GM19035 (cell line): ENCODE measurements around the gene ATP7B.
"Not testable (repeated sequence)": the region's sequence is repeated elsewhere in the genome, so short reads cannot be mapped to it uniquely, and the experiment has no call there.

Source experiments
- ATAC-seq: cut with Tn5 transposase; IDR thresholded peaks from one replicate; pipeline ENCODE4 v1.9.1; 2021; ENCODE audit not compliant: unreplicated experiment

Gene ATP7B

DNA sequence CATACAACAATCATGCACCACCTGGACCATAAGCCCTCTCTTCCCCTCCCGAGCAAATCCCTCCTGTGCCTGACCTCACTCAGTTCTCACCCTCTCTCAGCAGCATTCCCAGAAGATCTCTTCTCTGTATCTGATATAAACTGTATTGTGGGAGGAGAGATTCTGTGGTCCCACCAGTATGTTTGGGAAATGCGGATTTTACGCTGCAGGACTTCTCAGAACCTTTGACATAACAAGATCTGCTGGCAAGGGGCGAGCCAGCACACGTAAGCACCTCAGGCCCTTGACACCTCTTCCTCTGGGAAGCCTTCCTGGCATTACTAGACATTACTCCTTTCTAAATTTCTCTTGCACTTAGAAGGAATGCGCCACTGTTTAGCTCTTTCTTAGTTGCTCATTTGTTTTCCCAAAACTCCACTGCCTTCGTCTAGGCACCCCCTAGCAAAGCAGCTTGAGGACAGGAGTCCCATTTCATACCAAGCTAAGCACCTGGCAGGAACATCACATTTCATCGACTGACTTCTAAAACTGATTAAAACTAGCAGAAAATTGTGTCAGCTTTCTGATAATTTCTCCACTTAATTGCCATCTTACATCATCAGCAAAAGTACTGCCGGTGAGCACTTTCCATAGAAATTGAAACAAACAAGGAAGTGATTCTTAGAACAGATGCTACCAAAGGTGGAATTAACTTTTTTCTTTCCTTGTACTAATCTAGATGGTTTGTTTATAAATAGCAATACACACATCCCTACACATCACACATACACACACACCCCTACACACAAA lies 86.3 kb downstream of the ATP7B start:
- no peak for ATAC-seq

DNA sequence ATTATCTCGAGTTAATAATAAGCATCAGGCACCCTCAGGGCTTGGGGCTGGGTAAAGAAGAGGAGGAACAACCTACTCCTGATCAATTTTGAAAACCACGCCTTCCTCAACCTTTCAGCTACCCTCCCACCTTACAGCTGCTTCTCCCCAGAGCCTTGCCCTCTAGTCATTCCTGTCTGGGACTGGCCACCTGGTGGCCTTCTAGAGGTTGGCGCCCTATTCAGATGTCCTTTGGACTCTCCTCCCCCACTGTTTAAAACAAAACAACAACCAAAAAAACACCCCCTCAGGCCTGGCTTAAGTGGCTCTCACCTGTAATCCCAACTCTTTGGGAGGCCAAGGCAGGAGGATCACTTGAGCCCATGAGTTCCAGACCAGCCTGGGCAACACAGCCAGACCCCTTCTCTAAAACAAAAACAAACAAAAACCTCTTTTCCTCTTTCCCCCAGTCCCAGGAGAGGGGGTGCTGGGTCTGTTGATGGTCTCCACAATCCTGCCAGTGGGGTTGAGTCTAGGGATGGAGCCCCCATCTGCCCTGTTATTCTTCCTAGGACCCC lies 87.2 kb downstream of the ATP7B start:
- no peak for ATAC-seq

DNA sequence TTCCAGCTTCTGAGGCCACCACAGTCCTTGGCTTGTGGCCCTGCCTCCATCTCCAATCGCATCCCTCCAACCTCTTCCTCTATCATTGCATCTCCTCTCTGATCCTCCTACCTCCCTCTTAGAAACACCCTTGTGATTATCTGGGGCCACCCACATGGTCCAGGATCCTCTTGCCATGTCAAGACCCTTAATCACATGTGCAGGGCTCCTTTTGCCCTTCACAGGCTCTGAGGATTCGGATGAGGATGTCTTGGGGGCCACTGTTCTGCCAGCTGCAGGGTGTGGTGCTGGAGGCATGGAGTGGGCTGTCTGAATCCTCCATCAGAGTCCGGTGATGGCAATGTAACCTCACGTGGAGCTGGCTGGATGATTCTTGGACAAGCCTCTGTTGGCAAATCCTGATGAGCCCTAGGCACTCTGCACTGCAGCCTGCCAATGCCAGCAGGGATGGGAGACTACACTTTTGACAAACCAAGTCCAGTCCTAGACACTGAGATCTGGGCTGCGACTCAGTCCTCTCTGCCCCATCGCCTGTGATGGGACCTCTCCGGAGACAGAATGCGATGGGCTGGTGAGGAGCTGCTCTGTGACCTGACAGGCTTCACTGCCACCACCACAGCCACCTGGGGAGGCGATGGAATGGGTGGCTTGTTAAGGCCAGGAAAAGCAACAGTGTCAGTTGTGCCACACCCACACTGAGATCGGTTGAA lies 88.3 kb downstream of the ATP7B start:
- ATAC-seq = no peak

DNA sequence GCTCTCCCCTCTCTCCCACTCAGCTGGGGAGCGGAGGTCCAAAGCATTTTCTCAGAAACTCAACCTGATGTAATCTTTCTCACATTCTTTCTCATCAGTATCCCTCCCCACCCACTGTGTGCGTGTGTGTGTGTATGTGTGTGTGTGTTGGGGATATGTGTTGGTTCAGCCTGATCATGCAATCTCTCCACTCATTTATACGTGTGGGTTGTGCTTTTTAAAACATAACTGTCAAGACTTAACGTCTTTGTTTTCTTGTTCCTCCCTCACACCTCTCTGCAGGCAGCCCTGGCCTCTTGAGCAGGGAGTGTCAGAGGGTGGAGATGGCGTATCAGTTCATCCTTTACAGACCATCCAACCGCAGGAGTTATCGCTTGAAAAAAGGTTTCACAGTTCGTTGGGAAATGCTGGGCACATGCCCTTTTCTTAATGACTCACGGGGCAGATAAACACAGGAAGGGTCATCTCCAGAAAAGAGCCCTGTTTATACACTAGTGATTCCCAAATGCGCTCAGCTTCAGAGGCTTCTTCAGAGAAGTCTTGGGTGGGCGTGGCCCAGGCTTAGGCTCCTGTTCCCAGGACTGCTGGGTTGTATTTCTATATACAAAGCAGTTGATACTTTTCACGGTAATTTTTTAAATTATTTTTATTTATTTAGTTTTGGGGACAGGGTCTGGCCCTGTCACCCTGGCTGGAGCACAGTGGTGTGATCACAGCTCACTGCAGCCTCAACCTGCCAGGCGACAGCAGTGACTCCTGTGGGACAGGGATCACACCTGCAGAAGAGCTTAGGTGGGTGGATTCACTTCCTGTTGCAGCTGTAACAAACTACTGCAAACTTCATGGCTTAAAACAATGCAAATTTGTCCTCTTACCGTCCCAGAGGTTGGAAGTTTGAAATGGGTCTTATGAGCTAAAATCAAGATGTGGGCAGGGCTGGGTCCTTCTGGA lies 89.2 kb downstream of the ATP7B start:
- ATAC-seq = no peak

DNA sequence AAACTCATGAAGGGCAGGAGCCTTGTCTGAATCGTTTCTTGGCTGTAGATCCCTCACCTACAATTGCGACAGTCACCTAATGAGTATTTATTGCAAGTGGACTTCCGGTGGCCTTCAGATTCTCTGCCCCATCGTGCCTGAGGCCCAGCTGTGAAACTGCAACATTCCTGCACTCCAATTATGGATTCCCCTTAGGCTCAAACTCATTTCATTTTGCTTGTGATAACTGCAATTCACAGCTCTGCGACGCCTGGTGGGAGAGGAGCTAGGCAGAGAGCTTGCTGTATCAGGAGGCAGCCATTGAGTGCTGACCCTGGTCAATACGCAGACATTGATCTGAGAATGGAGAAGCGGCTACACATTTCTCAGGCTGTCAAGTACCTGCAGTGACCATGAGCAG lies 90.5 kb downstream of the ATP7B start:
- ATAC-seq = no peak

DNA sequence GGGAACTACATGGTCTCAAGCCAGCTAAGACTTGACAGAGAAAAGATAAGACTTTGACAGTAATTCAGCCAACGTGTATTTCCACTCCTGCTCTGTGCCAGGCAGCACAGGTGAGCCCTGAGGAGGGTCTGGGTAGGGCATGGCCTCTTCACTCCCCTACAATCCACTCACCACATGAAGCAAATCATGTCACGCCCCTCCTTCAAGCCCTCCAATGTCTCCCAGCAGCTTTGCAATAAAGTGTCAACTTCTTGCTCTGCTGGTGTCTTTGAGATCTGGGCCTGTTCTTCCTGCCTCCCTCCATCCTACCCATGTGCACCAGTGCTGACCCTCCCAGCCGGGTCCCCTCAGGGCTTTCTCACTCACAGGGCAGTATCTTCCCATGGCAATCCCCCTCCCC lies 91.0 kb downstream of the ATP7B start:
- no peak for ATAC-seq

DNA sequence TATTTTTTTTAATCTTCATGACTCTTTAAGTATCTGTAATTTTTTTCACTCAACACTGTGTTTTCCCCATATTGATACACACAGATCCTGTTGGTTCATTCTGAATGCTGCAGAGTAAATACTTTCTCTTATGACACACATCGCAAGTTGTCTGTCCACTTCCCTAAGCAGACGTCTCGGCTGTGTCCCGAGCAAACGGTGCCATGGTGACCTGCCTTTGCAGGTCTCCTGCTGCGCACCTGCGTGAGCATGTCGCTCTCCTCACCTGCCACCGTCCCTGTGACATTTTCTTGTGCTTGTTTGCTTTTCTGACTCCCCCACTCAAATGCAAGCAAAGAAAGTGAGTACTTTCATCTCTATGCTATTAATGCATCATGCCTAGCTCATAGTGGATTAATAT lies 91.7 kb downstream of the ATP7B start:
- ATAC-seq = no peak

DNA sequence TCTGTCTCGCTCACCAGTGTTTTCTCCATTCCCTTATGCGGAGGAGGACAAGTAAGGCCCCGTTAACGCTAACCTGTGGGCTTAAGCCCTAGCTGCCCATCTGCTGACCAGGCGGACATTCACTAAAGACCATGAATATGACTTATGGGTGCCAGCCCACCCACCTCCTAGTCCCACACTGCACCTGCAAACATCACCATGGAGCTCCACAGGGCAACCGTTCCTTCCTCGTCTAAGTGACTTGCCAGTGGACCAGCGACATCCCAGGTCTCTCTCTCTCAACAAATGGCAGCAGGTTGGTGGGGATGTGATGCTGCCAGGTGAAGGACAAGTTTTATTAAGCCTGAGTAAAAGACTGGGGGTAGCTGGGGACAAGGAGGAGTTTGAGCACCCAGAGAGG lies 94.3 kb downstream of the ATP7B start:
- no peak for ATAC-seq

DNA sequence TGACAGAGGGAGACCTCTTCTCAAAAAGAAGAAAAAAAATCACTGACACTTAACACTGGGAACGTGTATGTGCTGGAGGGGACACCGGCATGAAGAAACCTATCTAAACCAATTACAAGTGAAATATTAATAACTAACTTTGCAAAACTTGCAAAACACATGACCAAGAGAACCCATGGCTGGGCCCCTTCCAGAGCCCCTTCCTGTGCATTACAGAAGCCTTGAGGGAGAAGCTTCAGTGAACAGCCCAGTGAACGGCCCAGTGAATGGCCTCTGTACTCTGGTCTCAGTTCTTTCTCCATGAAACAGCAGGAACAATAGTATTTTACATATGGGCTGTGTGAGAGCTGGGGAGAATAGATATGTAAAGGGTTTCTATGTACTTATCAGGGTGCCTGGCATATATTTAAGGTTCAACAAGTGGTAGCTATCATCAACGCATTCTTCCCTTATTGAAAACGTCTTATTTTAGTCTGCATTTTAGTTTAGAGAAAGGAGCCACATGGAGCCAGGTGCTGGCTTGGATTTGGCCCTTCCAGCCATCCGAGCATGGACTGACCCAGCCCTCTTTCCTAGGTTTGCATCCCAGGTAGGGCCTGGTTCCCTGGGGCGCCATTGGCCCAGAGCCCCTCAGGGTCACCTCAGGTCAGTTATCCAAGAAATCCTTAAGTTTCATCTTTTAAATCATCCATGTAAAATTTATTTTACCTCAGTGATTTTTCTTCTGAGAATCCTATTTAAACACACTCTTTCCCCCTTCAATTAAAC lies 95.0 kb downstream of the ATP7B start:
- no peak for ATAC-seq

DNA sequence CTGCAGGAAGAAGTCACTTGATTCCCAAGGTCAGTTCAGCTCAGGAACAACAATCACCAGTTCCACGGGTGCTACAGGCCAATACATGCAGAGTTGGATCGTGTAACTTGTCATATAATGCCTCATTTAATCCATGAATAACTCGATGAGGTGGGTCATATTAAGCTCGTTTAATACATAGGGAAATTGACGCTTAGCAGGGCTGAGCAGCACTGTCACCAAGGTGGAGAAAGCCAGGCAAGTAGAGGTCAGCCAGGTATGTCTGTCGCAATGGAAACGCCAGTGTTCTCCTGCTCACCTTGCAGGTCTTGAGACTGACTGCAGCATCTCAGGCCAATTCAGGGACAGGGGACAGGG lies 97.1 kb downstream of the ATP7B start:
- ATAC-seq = no peak

DNA sequence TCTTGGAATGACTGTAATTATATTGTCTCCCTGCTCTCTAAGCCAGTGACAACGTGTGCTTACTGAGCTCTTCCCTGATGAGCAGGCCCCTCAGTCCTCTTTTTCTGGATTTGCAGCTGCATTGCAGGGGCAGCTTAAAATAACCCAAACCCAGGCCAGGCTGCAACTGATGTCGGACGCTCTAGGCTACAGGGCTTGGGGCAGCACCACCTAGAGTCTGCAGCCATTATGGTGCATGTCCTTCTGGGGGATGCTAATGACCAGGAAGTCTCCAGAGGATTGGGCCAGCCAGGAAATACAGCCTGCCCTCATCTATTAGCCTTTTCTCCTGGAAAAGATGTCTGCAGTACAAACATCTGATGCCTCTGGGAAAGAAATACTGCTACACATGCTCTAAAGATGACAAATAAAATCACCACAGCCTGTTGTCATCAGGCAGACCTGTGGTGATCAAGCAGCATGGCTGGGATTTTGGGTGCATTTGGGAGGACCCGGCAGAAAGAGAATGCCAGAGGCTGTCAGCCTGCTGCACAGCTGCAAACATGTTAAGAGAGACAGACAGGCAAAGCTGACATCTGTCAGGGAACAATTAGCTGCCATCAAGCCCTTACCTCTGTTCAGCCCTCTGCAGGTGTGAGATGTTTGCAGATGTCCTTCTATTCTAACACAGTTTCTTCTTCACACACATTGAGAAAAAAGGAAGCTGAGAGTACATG lies 97.7 kb downstream of the ATP7B start:
- no peak for ATAC-seq

DNA sequence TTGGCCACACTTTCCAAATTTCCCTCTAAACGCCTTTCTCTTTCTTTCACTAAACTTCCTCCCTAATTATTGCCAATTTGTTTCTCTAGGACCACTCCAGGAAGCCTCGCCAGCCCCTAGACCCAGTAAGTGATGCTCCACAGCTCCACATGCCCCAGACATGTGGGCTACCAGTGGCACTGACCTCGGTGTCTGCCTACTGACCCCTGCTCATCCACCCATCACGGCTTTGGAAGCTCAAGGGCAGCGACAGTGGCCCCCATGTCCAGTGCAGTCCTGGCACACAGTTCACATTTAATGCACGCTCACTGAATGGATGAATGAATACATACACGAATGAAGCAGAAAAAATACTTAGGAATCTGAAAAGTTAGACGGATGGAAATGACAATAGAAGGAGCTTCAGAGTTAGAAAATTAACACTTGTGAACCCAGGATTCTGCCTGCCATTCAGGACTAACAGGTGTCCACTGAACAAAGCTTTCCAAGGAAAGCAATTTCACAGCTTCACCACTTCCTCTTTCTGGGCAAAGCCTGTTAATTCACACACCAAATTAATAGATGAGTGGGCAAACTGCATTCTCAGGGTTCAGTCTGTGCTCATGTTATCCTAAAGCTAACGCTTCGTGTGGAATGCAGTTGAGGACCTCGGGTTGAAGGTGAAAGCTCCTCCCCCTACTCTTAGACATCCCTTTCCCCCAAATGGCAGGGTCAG lies 98.6 kb downstream of the ATP7B start:
- ATAC-seq = no peak

DNA sequence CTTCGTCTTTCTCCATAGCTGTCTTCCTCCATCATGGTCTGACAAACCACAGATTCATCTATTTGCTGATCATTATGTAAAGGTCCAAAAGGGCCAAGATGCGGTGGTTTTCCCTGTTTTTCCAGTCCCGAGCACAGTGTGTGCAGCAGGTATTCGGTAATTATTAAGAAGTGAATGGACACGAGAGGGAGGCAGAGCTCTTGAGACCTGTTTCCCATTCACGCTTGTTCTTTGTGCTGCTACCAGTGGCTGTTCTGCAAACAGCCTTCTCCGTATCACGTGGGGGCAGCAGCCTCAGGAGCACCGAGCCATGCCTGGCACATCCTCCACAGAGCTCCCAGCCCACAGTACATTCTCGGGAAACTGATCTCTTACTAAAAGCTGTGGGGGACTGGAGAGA lies 99.2 kb downstream of the ATP7B start:
- ATAC-seq = no peak

DNA sequence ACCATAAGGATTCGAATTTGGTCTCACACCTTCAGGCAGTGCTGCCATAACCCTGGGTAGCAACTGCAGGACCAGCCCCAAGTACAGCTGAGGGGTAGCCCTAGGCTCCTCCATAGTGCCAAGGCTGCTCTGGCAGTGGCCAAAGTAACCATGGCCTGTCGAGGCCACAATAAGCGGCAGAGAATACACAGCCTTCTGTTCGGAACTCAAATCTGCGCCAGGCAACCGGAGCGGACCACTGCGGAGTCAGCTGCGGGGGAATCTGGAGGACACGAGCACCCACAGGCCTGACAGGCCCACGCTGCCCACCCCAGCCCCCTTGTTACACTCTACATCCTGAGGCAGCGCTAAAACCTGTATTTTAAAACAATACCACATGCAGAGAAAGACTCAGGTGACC lies 100.7 kb downstream of the ATP7B start:
- no peak for ATAC-seq

DNA sequence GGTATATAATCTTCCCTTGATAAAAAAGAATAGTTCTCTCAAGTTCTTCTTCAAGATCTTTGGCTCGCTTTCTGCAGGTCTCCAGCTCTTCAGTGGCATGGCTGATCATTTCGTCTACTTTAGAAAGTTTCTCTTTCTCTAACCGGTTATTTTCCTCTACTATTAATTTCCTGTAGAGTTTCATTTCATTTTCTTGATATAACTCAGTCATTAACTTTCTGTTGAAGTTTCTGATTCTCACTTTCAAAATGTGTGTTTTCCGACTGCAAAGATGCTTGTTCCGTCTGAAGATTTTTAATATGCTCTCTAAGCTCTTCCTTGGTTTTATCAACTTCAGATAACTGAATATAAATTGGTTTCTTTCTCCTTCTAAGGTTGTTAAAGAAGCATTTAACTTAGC lies 102.0 kb downstream of the ATP7B start:
- ATAC-seq = not testable (repeated sequence)

DNA sequence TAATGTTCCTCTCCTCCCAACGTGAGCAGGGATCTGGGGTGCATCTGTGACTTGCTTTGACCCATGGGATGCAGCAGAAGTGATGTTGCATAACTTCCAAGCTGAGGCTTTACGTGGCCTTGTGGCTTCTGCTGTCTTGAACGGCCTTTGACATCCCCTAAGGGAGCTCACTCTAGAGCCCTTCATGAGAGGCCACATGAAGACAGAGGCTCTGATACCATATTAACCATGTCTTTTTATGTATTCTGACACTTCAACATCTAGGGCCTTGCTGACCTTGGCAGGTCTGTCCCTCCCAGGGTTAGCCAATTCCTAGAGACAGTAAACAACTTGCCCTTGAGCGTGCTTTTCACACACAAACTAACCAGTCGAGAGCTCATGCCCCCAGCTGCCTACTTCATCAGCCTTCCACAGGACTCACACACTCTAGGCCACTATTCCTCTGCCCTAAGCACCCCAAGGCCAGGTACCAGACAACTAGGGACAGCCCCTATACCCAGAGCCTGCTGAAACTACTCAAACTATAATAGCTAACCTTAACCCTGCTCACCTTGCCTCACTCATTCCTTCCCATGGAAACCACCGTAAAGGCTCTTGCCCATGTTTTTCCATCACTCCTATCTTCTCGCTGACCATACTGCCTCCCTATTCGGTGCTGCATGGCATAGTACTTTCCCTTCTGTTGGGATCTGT lies 104.1 kb downstream of the ATP7B start:
- ATAC-seq = no peak

DNA sequence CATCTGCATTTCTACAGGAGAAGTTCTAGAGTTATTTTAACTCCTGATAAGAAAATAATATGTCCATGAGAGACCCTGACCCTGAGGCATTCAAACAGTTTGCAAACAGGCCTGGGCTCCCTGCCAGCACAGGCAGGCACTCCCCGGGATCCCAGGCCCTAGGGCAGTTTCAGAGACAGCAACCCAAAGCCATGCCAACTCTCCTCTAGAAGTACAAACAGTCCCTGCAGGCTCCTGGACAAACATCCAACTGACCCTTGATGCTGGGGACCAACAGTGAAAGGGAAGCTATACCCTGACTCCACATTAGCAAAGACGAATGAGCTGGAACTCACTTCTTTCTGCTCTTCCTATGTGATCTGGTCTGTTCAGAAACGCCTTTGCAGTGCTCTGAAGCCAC lies 104.7 kb downstream of the ATP7B start:
- ATAC-seq = no peak

DNA sequence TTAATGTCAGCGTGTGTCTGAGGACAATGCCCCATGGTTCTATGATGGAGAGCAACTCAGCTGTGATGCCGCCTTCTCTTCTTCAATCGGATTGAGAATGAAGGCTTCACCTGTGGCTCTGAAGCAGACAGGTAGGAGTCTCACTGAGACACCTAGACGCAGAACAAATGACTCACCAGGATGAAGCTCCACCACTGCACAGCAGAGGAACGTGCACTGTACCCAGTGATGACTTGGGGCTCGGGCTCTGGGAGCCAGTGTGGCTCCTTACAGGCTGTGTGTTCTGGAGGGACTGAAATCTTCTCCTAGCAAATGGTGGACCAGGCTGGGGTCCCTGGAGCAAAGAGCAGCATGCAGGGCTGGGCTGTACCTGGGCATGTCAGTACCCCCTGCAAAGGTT lies 105.5 kb downstream of the ATP7B start:
- no peak for ATAC-seq

DNA sequence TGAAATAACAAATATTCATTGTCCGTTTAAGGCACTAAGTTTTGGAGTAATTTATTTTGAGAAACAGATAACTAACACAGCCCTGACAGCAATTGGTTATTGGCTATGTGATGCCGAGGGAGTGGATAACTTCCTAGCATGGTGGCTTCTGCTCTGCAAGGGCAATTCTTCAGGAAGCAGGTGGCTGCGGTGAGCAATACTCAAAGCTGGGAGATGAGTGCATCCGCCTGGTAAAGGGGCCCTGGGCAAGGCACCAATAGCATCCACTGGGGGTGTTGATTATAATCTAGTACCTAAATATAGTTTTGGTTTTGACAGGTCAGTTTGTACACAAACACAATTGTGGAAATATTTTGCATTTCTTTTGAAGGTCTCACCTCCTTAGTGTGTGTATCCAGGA lies 108.5 kb downstream of the ATP7B start:
- ATAC-seq = no peak
